Renal cortical epithelial cell (primary cell): ENCODE results near the gene ZNF100. TPM values are rescaled to one million over a fixed set of nuclear protein-coding genes. Genes with fewer than 3 reads are reported as not detected.
A peak's percentile ranks its signal among the peaks of the same experiment; 100 is the strongest.
"Not testable (repeated sequence)": the region's sequence is repeated elsewhere in the genome, so short reads cannot be mapped to it uniquely, and the experiment has no call there.

Experiments used
- DNase-seq: peaks from one replicate; pipeline ENCODE4 v3.0.0-alpha.2; 2011; ENCODE audit warnings: low read depth
- total RNA-seq: library from RNA; depleted of rRNA; stranded (reverse); fragments of >200 nt; gene quantifications from 2 replicates; pipeline ENCODE4 v1.2.3, GENCODE V29; 2014

ZNF100 gene
- 4.3 and 7.7 TPM in 2 replicates for total RNA-seq

DNA sequence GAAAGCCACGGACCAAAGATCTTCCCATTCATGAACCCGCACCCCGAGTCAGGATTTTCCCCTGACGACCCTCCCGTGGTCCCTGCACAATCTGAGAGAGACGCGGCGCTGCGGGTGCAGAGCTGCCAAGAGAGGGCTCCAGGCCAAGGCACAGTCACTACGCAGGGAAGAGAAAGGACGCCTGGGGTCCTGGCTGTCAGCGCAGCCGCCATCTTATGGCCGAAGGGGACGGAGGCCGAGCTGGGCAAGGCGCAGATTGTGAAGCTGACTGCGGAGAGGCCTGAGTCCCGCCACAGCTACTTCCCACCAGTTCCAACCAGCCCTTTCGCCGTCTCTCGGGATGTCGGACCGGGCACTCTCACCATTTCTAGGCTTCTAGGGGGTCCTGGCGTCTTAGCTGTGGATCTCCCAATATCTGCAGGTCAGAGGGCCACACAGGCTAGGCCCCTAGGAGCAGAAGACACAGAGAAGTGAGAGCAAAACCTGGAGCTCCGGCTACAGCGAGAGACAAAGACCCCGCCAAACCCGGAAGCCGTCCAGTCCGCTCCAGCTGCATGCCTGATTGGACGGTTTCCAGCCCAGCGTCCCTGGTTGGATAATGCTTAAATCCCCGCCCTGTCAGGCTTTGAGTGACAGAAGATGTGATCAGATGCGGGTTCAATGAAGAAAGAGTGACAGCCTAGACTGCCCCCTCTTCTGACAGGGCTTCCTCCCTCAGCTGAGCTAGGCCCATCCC, at the start of gene ZNF100:
Gene ZNF100 (minus strand): TSS at position 515 of the 736 bp plus-strand sequence. CDS start 150 bp downstream, at position 365.
- peak; percentile 87 for DNase-seq

DNA sequence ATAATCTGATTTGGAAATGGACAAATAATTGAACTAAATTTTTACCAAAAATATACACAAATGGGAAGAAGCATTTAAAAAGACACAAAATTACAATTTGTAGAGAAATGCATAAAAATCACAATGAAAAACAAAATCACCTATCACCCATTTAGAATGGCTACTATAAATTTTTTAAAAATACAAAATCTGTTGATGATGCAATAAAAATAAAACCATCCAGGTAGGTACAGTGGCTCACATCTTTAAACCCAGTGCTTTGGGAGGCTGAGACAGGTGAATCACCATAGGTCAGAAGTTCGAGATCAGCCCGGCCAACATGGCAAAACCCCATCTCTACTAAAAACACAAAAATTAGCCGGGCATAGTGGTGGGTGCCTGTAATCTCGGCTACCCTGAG, 45.1 kb upstream of the ZNF100 start:
- DNase-seq: no peak

DNA sequence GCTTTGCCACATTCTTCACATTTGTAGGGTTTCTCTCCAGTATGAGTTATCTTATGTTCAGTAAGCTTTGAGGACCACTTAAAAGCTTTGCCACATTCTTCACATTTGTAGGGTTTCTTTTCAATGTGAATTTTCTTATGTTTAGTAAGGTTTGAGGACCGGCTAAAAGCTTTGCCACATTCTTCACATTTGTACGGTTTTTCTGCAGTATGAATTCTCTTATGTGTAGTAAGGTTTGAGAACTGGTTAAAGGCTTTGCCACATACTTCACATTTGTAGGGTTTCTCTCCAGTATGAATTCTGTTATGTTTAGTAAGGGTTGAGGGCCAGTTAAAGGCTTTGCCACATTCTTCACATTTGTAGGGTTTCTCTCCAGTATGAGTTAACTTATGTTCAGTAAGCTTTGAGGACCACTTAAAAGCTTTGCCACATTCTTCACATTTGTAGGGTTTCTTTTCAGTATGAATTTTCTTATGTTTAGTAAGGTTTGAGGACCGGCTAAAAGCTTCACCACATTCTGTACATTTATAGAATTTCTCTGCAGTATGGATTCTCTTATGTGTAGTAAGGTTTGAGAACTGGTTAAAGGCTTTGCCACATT, 41.1 kb upstream of the ZNF100 start:
- not testable (repeated sequence) for DNase-seq

DNA sequence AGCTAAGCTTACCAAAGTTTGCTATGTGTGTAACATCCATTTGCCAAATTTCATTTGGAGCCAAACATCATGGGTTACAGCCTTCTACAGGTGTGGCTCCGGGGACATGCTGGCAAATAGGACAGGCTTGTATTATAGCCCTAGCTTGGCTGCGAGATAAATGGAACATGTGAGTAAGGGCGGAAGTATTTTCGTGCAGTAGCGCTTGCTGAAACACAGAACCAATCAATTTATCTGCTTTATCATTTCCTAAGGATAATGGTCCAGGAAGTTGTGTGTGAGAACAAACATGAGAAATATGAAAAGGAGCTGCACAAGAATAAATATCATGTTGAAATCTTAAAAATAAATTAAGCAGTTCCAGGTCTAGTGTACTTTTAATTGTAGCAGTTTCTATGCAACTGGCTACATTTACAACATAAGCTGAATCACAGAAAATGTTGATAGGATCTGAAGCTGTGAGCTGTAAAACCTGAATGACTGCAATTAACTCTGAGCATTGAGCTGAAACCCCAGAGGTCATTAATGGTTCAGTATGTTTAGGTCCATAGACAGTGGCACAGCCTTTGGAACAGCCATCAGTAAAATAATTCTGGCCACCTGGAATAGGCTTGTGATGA, 22.2 kb upstream of the ZNF100 start:
- peak; percentile 17 for DNase-seq

DNA sequence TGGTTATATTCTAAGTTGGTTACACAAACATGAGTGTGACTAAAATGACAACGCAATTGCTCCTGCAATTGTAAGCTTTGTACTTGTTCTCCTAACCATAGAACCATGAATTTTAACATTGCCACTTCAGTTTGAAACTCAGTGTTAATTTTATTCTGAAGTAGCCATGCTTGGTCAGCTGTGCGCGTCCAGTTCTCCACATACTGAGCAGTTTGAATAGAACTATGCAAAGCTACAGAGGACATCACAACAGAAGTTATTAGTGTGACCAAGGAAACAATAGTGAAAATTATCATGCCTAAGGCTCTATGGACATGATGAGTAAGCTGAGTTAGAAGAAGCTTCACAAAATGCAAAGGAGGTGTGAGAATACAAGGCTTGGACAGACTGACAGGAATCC, 19.6 kb upstream of the ZNF100 start:
- DNase-seq: no peak

DNA sequence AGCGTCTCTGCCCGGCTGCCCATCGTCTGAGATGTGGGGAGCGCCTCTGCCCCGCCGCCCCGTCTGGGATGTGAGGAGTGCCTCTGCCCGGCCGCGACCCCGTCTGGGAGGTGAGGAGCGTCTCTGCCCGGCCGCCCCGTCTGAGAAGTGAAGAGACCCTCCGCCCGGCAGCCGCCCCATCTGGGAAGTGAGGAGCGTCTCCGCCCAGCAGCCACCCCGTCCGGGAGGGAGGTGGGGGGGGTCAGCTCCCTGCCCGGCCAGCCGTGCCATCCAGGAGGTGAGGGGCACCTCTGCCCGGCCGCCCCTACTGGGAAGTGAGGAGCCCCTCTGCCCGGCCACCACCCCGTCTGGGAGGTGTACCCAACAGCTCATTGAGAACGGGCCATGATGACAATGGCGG, 8.4 kb upstream of the ZNF100 start:
- not testable (repeated sequence) for DNase-seq

DNA sequence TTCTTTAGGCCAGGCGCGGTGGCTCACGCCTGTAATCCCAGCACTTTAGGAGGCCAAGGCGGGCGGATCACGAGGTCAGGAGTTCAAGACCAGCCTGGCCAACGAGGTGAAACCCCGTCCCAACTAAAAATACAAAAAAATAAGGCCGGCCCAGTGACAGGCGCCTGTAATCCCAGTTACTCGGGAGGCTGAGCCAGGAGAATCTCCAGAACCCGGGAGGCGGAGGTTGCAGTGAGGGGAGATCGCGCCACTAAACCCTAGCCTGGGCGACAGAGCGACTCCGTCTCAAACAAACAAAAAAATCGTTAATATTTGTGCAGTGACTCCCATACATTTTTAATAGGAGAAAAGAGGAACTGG, 694 bp downstream of the ZNF100 start:
- not testable (repeated sequence) for DNase-seq

DNA sequence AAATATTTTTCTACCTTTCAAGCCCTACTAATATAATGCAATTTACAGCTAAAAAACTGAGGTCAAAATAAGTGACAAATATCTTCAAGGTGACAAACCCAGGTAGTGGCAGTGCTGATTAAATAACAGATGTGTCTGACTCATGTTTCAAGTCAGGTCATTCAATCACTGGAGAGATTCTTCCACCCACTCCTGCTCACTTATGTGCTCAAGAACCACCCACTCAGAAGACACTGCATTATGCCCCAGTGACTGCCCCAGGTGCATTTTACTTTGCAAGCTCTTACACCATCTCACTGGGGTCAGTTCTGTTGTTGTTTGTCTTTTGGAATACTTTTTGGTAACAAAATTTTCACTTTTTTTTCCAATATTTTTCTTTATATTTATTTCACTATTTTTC, 2.2 kb downstream of the ZNF100 start:
- DNase-seq: peak; percentile 40

DNA sequence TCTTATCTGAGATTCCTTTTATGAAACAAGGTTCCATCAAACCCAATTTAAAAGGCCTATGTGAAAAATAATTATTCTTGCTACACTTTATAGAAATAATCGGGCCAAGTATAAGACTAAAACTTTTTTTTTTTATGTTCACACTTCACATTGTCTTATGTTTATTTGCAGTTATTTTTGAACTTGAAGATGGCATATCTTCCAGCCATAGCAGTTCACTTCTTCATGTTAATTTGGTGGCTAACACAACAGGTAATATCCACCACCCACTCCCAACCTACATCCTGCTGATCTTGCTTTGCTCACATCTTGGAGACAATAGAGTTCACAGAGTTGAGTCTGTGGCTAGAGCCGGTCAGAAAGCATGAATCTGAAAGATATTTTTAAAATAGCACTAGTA, 5.8 kb downstream of the ZNF100 start:
- DNase-seq: not testable (repeated sequence)

DNA sequence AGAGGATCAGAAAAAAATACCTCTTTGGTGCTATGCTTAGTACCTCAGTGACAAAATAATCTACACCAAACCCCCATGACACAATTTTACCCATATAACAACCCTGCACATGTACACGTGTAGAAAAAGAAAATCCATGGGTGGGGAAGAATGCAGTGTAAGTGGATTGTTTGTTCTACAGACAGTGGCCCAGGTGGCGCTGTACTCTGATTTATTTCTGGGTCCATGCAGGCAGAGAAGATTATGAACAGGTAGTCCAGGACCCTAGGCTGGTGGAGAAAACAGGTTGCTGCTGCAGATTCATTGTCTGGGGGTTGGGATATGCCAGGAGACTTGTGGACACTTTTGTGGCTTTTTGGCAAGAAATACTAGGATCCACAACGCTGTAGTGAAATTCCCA, 9.1 kb downstream of the ZNF100 start:
- no peak for DNase-seq

DNA sequence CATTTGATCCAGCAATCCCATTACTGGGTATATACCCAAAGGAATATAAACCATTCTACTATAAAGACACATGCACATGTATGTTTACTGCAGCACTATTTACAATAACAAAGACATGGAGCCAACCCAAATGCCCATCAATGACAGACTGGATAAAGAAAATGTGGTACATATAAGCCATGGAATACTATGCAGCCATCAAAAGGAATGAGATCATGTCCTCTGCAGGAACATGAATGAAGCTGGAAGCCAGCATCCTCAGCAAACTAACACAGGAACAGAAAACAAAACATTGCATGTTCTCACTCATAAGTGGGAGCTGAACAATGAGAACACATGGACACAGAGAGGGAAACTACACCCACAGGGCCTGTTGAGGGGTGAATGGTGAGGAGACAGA, 11.8 kb downstream of the ZNF100 start:
- not testable (repeated sequence) for DNase-seq

DNA sequence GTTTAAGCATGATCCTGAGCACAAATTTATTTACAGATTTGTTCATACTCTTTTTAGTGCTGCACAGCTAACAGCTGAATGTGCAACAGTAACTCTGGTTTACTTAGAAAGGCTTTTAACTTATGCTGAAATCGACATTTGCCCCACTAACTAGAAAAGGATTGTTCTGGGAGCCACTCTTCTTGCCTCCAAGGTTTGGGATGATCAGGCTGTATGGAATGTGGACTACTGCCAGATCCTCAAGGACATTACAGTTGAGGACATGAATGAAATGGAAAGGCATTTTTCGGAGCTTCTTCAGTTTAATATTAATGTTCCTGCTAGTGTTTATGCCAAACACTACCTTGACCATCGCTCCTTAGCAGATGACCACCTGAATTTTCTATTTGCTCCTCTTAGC, 16.0 kb downstream of the ZNF100 start:
- DNase-seq: no peak

DNA sequence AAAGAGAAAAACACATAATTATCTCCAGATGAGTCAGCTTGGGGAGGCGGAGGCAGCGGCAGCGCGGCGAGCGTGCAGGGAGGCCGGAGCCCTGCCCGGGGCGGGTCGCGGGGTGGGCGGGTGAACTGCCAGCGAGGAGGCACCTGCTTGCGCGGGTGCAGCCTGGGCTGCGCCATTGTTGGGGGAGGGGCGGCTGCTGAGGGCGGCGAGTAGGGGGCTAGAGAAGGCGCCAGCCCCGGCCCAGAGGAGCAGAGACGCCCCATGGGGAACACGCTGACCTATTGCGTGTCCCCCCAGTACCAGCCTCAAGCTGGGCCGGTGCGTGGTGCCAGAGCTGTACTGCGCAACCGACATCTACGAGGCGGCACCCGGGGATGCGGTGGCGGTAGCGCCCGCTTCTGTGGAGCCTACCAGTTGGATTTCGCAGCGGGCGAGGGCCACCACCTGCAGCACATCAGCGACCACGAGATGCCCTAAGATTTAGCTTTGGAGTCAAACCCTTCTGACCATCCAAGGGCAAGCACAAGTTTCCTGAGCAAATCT, 16.7 kb downstream of the ZNF100 start:
- DNase-seq: no peak

DNA sequence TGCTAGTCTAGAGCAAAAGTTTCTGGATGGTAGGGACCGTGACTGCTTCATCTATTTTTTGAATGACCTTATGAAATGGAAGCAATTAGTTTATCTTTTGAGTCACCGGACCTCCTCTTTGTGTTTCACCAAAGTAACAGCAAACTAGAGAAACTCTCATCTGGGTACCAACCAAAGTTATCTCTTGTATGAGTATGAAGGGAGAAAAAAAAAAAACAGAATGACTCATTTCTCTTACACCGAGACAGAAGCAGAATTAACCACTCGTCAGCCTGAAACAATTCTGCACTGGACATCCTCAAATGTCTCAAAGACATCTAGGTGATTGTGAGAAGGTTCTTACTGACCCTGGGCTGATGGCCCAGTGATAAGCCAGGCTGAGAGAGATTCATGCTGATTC, 18.3 kb downstream of the ZNF100 start:
- DNase-seq: no peak

DNA sequence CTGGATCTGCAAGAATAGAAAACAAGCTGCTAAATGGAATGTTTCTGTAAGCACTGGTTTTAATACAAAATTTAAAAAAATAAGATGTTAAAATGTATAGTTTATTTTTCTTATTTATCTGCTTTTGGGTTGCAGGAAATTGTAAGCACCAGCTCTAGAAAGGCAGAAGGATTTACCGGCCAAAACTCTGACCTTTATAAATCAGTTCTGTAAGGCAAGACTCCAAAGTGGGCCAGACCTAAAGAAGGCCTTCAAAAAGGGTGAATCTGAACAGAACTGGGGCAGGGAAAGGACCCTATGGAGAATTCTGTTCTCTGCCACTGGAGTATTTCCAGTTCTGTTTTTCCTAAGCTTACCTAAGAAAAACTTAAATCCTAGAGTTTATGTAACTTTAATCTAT, 19.3 kb downstream of the ZNF100 start:
- no peak for DNase-seq

DNA sequence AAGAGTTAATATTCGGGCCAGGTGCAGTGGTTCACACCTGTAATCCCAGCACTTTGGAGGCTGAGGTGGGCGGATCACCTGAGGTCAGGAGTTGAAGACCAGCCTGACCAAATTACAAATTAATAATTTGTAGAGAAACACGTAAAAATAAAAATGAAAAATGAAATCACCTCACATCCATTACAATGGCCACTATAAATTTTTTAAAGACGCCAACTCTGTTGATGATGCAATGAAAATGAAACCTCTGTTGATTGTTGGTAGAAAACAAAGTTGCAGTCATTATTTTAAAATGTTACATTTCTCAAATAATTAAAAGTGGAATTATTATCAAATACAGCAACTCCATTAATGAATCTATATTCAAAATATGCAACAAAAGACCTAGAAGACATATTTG, 26.8 kb downstream of the ZNF100 start:
- DNase-seq: no peak

DNA sequence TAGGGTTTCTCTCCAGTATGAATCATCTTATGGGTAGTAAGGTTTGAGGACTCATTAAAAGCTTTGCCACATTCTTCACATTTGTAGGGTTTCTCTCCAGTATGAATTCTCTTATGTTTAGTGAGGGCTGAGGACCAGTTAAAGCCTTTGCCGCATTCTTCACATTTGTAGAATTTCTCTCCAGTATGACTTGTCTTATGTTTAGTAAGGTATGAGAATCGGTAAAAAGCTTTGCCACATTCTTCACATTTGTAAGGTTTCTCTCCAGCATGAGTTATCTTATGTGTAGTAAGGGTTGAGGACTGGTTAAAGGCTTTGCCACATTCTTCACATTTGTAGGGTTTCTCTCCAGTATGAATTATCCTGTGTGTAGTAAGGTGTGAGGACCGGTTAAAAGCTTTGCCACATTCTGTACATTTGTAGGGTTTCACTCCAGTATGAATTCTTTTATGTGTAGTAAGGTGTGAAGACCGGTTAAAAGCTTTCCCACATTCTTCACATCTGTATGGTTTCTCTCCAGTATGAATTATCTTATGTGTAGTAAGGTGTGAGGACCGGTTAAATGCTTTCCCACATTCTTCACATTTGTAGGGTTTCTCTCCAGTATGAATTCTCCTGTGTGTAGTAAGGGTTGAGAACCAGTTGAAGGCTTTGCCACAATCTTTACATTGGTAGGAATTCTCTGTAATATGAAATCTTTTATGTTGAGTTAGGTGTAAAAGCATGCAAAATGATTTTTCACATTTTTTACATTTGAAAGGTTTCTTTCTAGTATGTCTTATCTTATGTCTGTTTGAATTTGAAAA, 40.2 kb downstream of the ZNF100 start:
- DNase-seq: not testable (repeated sequence)

DNA sequence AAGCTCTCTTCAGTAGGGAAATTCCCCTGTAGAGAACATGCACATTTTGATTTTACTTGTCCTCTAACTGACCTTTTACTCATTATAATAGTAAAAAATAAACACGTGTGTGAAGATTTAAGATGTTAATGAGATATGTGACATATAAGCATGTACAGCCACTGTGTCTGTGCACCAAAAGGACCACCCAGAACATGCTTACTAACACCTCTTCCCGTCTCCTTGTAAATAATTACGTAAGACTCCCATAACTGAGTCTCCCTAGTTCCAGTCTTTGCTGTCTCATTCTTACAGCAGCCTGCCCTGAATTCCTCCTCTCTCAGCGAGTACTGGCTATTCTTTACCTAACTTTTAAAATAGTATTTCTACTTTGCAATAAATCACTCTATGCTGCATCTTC, 53.6 kb downstream of the ZNF100 start:
- no peak for DNase-seq

DNA sequence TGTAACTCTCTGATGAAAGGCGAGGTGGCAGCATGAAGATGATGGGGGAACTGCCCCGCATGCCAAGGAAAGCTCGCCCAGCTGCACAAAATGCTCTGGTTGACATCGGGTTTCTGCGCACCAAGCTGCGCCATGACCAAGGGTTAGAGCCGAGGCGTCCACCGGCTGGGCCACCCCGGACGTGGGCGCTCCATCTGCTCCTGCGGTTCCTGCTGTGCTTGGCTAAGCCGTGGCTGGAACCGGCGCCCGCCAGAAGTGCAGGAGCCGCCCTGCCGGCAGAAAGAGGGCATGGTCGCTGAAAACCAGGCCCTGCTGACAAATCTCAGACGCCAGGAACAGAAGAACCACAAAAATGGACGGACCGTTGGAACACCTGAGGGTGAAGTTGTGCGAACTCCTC, 57.9 kb downstream of the ZNF100 start:
- DNase-seq: no peak

DNA sequence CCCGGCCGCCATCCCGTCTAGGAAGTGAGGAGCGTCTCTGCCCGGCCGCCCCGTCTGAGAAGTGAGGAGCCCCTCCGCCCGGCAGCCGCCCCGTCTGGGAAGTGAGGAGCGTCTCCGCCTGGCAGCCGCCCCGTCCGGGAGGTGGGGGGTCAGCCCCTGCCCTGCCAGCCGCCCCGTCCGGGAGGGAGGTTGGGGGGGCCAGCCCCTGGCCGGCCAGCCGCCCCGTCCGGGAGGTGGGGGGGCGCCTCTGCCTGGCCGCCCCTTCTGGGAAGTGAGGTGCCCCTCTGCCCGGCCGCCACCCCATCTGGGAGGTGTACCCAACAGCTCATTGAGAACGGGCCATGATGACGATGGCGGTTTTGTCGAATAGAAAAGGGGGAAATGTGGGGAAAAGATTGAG, 59.5 kb downstream of the ZNF100 start:
- DNase-seq: not testable (repeated sequence)

DNA sequence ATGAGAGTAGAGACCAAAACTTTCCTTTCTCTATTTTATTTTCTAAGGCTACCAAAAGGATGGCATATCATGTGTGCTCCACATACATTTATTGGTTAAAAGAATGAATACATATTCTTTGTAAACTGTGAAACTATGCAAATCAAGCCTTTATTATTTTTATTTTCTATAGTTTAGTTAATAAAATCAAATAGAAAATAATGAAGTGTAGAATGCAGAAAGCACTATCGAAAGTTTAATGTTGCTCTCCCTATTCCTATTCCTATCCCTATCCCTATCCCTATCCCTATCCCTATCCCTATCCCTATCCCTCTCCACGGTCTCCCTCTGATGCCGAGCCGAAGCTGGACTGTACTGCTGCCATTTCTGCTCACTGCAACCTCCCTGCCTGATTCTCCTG, 60.3 kb downstream of the ZNF100 start:
- DNase-seq: no peak

DNA sequence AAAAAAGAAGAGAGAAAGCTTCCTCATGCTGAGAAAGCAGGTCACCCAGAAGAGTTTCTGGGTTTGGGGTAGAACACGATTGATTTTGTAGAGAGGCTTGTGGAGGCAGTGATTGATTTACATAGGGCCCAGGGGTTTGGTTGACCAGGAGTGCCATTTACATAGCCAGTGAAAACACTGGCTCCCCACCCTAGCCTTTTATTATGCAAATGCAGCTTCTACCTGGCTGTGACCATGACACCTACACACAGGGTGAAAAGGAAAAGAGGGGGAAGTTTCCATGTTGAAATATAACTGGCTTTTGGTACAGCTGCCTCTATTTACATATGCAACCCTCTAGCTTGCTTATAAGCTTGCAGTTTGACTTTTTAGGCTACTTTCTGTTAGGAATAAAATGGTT, 62.0 kb downstream of the ZNF100 start:
- no peak for DNase-seq
